HG02798 (cell line): ENCODE data around the gene LPCAT1.
"Not testable (repeated sequence)": the region's sequence is repeated elsewhere in the genome, so short reads cannot be mapped to it uniquely, and the experiment has no call there.

Experiments used
- ATAC-seq: cut with Tn5 transposase; IDR thresholded peaks from one replicate; pipeline ENCODE4 v1.9.1; 2021; ENCODE audit warnings: mild to moderate bottlenecking; ENCODE audit not compliant: unreplicated experiment, poor library complexity

The LPCAT1 gene

DNA sequence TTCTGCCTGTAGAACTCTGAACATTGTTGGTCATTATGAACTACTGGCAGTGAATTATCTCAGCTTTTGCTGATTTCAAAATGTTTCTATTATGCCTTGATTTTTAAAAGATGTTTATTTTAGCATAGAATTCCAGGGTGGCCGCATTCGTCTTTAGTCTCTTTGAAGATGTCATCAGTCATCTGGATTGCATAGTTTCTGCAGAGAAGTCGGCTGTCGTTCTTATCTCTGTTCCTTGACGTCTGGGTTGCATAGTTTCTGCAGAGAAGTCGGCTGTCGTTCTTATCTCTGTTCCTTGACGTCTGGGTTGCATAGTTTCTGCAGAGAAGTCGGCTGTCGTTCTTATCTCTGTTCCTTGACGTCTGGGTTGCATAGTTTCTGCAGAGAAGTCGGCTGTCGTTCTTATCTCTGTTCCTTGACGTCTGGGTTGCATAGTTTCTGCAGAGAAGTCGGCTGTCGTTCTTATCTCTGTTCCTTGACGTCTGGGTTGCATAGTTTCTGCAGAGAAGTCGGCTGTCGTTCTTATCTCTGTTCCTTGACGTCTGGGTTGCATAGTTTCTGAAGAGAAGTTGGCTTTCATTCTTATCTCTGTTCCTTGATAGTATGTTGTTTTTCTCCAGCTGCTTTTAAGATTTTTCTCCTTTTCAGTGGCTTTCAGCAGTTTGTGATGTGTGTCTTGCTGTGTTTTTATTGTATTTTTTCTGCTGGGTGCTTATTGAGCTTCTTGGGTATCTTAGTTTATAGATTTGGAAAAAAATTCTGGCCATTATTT, 67.5 kb downstream of the LPCAT1 start:
- ATAC-seq, result not testable (repeated sequence)

- no peak for ATAC-seq
These were observed 70.1 kb downstream of the LPCAT1 start for GRCh38 chr5:1453613-1454012.

DNA sequence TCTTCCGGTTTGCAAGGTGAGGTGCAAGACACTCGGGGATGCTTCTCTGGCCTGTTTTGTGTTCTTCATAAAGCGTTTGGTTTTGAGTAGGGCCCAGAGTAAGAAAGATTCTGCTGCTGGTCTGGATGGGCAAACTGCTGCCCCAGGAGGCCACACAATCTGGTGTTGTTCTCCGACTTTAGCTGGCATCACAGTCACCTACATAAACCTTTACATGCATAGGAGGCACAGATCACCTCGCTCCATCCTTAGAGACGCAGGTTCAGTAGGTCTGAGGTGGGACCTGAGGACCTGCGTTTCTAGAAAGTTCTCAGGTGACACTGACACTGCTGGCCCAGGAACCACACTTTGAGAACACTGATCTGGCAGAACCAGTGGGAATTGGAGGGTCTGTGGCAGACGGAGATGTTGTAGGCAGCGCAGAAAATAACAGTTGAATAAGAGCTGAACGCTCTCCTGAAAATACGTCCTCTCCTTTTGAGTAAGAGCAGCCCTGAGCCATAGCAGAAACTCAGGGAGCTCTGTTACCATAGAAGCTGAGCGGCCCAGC, 74.6 kb downstream of the LPCAT1 start:
- no peak for ATAC-seq

GRCh38 chr5:1448511-1449011, 75.2 kb downstream of the LPCAT1 start:
- no peak for ATAC-seq

GRCh38 chr5:1447671-1448361, 75.9 kb downstream of the LPCAT1 start:
- no peak for ATAC-seq

GRCh38 chr5:1446602-1447343, 77.0 kb downstream of the LPCAT1 start:
- ATAC-seq, result no peak

GRCh38 chr5:1445689-1446601, 77.8 kb downstream of the LPCAT1 start:
- ATAC-seq, result no peak

GRCh38 chr5:1445313-1445688, 78.5 kb downstream of the LPCAT1 start, which contains the start of gene SLC6A3:
Gene SLC6A3, minus strand, starts transcription at chr5:1445440. Its CDS starts 2,243 bp downstream, at chr5:1443197.
- ATAC-seq, result no peak

DNA sequence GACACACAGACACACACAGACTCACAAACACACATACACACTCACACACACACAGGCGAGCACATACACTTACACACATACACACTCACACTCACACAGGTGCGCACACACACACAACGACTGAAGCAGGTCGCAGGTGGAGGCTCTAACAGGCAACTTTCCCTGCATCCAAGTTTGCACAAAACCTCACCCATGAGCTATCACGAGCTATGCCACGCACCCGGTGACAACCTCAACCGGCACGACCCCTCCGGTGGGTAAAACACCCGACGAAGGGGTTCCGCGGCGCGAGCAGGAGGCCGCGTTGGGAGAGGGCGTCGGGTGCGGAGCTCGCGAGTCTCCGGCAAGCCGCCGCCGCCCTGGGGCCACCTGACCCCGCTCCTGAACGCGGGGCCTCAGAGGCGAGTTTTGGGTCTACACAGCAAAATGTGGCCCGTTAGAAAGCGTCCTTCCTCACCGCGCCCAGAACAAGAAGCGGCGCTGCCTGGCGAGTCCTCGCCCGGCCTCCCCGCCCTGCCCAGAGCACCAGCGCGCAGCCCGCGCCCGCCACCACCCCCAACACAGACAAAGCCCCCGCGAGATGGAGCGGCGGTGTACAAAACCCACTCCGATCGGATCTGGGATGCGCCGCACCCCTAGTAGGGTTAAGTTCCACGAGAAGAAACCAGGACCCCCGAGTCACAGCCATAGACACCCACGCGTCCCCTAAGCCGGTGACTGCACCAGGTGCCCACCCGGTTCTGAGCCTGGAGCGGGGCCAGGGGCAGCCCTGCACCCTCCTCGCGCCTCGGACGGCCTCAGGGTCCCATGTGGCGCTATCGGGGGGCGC, 79.2 kb downstream of the LPCAT1 start:
- ATAC-seq, result no peak

DNA sequence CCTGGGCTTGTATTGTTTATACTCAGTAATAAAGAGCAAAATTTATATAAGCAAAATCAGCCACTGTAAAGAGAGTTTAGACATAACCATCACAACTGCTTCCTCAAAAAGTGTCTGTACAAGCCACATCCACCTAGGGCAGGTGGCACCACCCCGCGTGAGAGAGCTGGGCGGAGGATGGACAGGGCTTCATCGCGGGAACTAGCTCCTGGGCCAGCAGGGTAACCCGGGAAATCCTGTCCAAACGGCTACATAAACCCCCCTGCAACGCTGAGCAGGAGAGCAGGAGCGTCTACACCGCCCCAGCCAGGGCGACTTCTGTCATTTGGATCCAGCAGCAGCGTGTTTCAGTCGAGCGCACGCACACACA, 79.8 kb downstream of the LPCAT1 start:
- no peak for ATAC-seq

GRCh38 chr5:1443171-1443570, 80.6 kb downstream of the LPCAT1 start:
- no peak for ATAC-seq

- ATAC-seq, result no peak
These were observed 81.3 kb downstream of the LPCAT1 start for GRCh38 chr5:1442222-1443145.

DNA sequence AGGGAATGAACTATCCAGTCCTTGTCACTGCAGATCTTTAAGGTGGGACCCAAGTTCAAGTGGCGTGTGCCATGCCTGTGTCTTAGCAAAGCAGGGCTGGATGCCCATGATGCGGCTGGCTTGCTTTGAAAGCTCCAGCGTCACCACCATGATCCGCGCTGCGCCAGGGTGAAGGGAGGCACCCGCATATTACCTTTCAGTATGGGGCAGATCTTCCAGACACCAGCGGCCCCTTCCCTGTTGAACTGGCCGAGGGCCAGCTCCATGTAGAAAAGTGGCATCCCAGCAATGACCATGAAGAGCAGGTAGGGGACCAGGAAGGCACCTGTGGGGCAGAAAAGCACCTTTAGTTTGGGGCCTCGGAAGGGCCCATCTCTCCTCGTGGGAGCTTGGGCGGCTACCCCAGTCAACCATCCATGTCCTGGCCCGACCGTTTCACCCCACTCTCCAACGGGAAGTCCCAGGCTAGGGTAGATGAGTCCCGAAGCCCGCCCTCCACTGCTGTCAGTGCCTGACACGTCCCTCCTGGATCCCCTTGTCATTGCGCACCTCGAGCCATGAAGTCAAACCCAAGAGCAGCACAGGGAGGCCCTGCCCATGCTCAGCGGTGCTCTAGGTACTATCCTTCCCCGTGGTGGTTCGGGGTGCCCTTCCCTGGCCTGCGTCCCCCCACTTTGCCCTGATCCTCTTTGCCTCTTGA, 82.4 kb downstream of the LPCAT1 start:
- ATAC-seq, result no peak

DNA sequence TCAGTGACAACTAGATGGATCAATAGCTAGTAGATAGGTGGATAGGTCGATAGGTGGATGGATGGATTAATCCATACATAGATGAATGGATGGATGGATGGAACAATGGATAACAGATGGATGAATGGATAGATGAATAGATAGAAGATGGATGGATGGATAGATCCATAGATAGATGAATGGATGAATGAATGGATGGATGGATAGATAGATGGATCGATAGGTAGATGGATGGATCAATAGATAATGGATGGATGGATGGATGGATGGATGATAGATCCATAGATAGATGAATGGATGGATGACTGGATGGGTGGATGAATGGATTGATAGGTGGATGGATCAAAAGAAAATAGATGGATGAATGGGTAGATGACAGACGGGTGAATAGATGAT, 83.7 kb downstream of the LPCAT1 start:
- ATAC-seq, result no peak

DNA sequence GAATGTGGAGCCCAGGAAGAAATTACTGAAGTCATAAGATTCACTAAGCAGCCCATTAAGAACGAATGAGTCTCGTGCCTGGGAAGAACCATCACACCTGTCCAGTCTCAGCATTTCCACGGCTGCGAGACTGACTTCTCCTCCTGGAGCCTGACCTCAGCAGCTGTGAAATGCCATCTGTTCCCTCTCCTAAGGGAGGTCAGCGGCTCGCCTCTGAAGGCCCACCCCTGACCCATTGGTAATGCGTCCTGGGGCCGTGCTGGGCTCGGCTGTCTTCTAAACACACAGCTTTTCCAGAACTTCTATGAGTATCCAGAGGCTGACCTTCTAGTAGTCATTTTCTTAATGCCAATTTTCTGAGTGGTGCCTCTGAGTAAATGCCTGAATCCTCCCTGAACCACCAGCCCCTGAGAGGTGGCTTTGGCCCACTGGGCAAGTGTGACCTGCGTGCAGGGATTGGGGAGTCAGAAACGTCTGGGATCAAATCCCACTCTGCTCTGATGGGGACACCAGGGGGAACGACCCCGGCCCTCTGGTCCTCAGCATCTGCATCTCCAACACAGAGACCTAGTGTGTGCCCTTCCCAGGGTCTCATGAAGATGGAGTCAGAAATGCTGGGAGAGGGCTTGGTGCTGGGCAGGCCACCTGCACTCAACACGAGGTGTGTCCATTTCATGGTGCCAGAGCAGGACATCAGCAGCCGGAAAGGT, 84.2 kb downstream of the LPCAT1 start:
- ATAC-seq, result no peak

GRCh38 chr5:1438871-1439270, 84.9 kb downstream of the LPCAT1 start:
- ATAC-seq, result no peak
